Mesenchymal stem cell (in vitro differentiated cells and primary cell): ENCODE results near the gene GALNT18.
A peak's percentile ranks its signal among the peaks of the same experiment; 100 is the strongest.
"Not testable (repeated sequence)": the region's sequence is repeated elsewhere in the genome, so short reads cannot be mapped to it uniquely, and the experiment has no call there.

Source experiments
- DNase-seq: peaks from one replicate; pipeline ENCODE4 v3.0.0-alpha.2; 2013
- H2AFZ ChIP-seq: one replicate; pipeline ENCODE4 v1.6.1; 2013; ENCODE audit warnings: low read depth, mild to moderate bottlenecking, control low read depth, inconsistent platforms, low read length, moderate library complexity
- H2AK5ac ChIP-seq: 2 replicates; pipeline ENCODE4 v1.6.1; 2013; ENCODE audit warnings: low read length, moderate library complexity, mild to moderate bottlenecking, inconsistent platforms; ENCODE audit not compliant: severe bottlenecking
- H2BK120ac ChIP-seq: one replicate; pipeline ENCODE4 v1.6.1; 2013; ENCODE audit warnings: low read depth, mild to moderate bottlenecking, inconsistent platforms, low read length, moderate library complexity
- H2BK12ac ChIP-seq, 2 experiments: one replicate each; pipeline ENCODE4 v1.6.1; 2013; ENCODE audit warnings: inconsistent platforms in 2 of 2, low read length in 2 of 2, mild to moderate bottlenecking in 2 of 2, moderate library complexity in 2 of 2, control low read depth in 1 of 2
- H2BK15ac ChIP-seq: one replicate; pipeline ENCODE4 v1.6.1; 2013; ENCODE audit warnings: mild to moderate bottlenecking, low read depth, inconsistent platforms; ENCODE audit not compliant: poor library complexity, severe bottlenecking
- H2BK5ac ChIP-seq: 2 replicates; pipeline ENCODE4 v1.6.1; 2013; ENCODE audit warnings: low read depth, mild to moderate bottlenecking, low read length, control low read depth, inconsistent platforms; ENCODE audit not compliant: poor library complexity, severe bottlenecking
- H3K14ac ChIP-seq, 2 experiments: one replicate each; pipeline ENCODE4 v1.6.1; 2013; ENCODE audit warnings: inconsistent platforms in 2 of 2, low read length in 2 of 2, control low read depth in 1 of 2, mild to moderate bottlenecking in 1 of 2, moderate library complexity in 1 of 2
- H3K18ac ChIP-seq, 2 experiments: one replicate each; pipeline ENCODE4 v1.6.1; 2013; ENCODE audit warnings: inconsistent platforms in 2 of 2, low read length in 2 of 2, control low read depth in 1 of 2, low read depth in 1 of 2, mild to moderate bottlenecking in 1 of 2
- H3K23ac ChIP-seq, 2 experiments: one replicate each; pipeline ENCODE4 v1.6.1; 2013; ENCODE audit warnings: inconsistent platforms in 2 of 2, low read length in 2 of 2, mild to moderate bottlenecking in 2 of 2, moderate library complexity in 2 of 2, control low read depth in 1 of 2
- H3K27ac ChIP-seq: 2 replicates; pipeline ENCODE4 v1.5.1; 2013; ENCODE audit warnings: mild to moderate bottlenecking, moderate library complexity, low read length, control low read depth, inconsistent platforms; ENCODE audit not compliant: poor library complexity, severe bottlenecking
- H3K27me3 ChIP-seq, 2 experiments: 2 replicates each; pipeline versions ENCODE4 v1.6.1 to v1.7.0; 2013; ENCODE audit warnings: low read length in 2 of 2, mild to moderate bottlenecking in 2 of 2, moderate library complexity in 2 of 2, control low read depth in 1 of 2, inconsistent platforms in 1 of 2; ENCODE audit not compliant: control insufficient read depth in 1 of 2, insufficient read depth in 1 of 2
- H3K36me3 ChIP-seq, 2 experiments: 2 replicates each; pipeline versions ENCODE4 v1.6.1 to v1.7.0; 2013; ENCODE audit warnings: low read length in 2 of 2, control low read depth in 1 of 2, inconsistent platforms in 1 of 2, low read depth in 1 of 2, mild to moderate bottlenecking in 1 of 2; ENCODE audit not compliant: insufficient read depth in 2 of 2, control insufficient read depth in 1 of 2
- H3K4ac ChIP-seq, 2 experiments: one replicate each; pipeline ENCODE4 v1.6.1; 2013; ENCODE audit warnings: inconsistent platforms in 2 of 2, low read length in 2 of 2, mild to moderate bottlenecking in 2 of 2, moderate library complexity in 2 of 2, control low read depth in 1 of 2, low read depth in 1 of 2
- H3K4me1 ChIP-seq: 2 replicates; pipeline ENCODE4 v1.6.1; 2013; ENCODE audit warnings: low read depth, low read length, control low read depth; ENCODE audit not compliant: control insufficient read depth, insufficient read depth
- H3K4me2 ChIP-seq: 2 replicates; pipeline ENCODE4 v1.6.1; 2013; ENCODE audit warnings: low read length, mild to moderate bottlenecking, inconsistent platforms; ENCODE audit not compliant: poor library complexity, severe bottlenecking
- H3K4me3 ChIP-seq, 2 experiments: 2 replicates each; pipeline versions ENCODE4 v1.5.1 to v1.7.0; 2013; ENCODE audit warnings: low read length in 2 of 2, mild to moderate bottlenecking in 2 of 2, control low read depth in 1 of 2, low read depth in 1 of 2; ENCODE audit not compliant: insufficient read depth in 1 of 2
- H3K79me1 ChIP-seq: replicated peaks from 2 replicates; pipeline ENCODE4 v1.6.1; 2013; ENCODE audit warnings: mild to moderate bottlenecking, control low read depth, low read length, inconsistent platforms; ENCODE audit not compliant: poor library complexity, severe bottlenecking
- H3K9ac ChIP-seq: 2 replicates; pipeline ENCODE4 v1.7.0; 2013; ENCODE audit warnings: mild to moderate bottlenecking, low read length, moderate library complexity
- H3K9me3 ChIP-seq: 2 replicates; pipeline ENCODE4 v1.7.0; 2013; ENCODE audit warnings: mild to moderate bottlenecking, low read length; ENCODE audit not compliant: control insufficient read depth
- H4K8ac ChIP-seq: one replicate; pipeline ENCODE4 v1.6.1; 2013; ENCODE audit warnings: inconsistent platforms, mild to moderate bottlenecking, low read length, moderate library complexity
- H4K91ac ChIP-seq: one replicate; pipeline ENCODE4 v1.6.1; 2013; ENCODE audit warnings: mild to moderate bottlenecking, low read length, inconsistent platforms
- WGBS: methylation state at CpG from one replicate; pipeline ENCODE4 v1.1.7; 2013; ENCODE audit warnings: mixed read lengths; 5-methylcytosine and 5-hydroxymethylcytosine counted together

Gene GALNT18

DNA sequence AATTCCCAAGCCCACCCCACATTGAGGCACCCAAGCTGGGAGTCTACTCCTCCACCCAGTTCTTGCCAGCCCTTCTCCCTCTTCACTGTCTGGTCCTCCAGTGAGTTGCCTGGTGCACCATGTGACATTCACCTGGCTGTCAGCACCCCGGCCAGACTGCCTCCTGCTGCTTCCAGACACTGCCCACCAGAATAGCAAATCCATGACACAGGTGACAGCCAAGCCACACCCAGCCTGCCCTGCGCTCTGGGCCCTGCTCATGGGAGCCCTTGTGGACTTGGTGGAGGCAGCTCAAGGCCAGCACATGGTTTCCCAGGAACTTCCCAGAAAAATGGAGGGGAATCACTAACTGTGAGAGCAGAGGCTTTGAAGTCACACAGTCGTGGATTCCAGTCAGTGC, 172.5 kb downstream of the GALNT18 start:
- Histone ChIP-seq H3K27me3 (peaks cover 17 to 52% of the 10 kb centered on the region in 2 experiments), H2BK15ac (no peak overlapping the region), H2BK5ac (no peak overlapping the region), H2AK5ac (no peak overlapping the region), H3K4me2 (no peak overlapping the region), H3K4ac (no peak overlapping the region), H2BK12ac (no peak overlapping the region), H2AFZ (no peak overlapping the region), H2BK120ac (no peak overlapping the region), H4K91ac (no peak overlapping the region), H3K36me3 (no peaks in the 10 kb centered on the region), H3K9ac (no peak overlapping the region), H3K27ac (no peak overlapping the region), H3K9me3 (no peaks in the 10 kb centered on the region), H3K23ac (no peak overlapping the region), H3K79me1 (no peaks in the 10 kb centered on the region), H4K8ac (no peak overlapping the region), H3K14ac (no peak overlapping the region), H3K4me3 (no peak overlapping the region), H3K4me1 (peaks cover 5% of the 10 kb centered on the region), H3K18ac (peak overlapping the region in 1 of 2 experiments; percentile 6)
- no peak for DNase-seq
- 93% methylated on average over 3 of the region's 3 CpGs for WGBS

DNA sequence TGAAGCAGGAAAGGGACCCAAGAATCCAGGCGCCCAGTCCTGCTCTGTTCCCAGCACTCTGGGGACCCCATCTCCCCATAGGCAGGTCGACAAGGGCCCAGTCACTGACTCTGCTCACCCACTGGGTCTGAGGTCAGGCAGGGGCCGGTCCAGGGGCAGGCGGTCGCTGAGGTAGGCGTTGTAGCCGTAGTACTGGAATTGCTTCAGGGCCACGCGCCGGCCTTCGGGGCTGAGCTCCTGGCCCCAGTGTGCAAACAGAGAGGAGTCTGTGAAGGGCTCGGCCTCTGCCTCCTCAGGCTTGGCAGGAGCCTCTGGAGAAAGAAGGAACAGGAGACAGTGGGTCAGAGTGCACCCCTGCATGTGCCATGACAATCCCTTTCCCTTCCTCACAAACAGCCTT, 173.2 kb downstream of the GALNT18 start:
- Histone ChIP-seq H2BK15ac (no peak overlapping the region), H2BK12ac (no peak overlapping the region), H3K23ac (no peak overlapping the region), H3K4ac (no peak overlapping the region), H3K4me3 (no peak overlapping the region), H2BK5ac (no peak overlapping the region), H3K18ac (no peak overlapping the region), H3K36me3 (no peaks in the 10 kb centered on the region), H3K14ac (no peak overlapping the region), H3K27me3 (peaks cover 11 to 46% of the 10 kb centered on the region in 2 experiments), H4K91ac (no peak overlapping the region), H3K4me1 (peaks cover 9% of the 10 kb centered on the region), H4K8ac (no peak overlapping the region), H2AFZ (no peak overlapping the region), H3K4me2 (no peak overlapping the region), H3K79me1 (no peaks in the 10 kb centered on the region), H2BK120ac (no peak overlapping the region), H2AK5ac (no peak overlapping the region), H3K27ac (no peak overlapping the region), H3K9me3 (no peaks in the 10 kb centered on the region), H3K9ac (no peak overlapping the region)
- DNase-seq, result no peak
- 94% methylated on average over 11 of the region's 12 CpGs for WGBS

DNA sequence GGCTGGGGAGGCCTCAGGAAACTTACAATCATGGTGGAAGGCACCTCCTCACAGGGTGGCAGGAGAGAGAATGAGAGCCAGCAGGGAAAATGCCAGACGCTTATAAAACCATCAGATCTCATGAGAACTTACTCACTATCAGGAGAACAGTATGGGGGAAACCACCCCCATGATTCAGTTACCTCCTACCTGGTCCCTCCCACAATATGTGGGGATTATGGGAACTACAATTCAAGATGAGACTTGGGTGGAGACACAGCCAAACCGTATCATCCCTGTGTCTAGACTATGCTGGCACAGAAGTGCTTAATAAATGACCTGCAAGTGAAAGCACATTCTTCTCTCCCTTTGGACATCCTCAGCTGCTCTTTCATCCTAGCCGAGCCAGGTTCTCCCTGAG, 174.2 kb downstream of the GALNT18 start:
- DNase-seq, H2BK12ac ChIP-seq, H3K27ac ChIP-seq, H3K14ac ChIP-seq, H3K23ac ChIP-seq, H4K8ac ChIP-seq, H2BK15ac ChIP-seq, H3K9ac ChIP-seq, H2BK120ac ChIP-seq, H3K4me3 ChIP-seq, H2AK5ac ChIP-seq, H4K91ac ChIP-seq, H2AFZ ChIP-seq, H3K4ac ChIP-seq, H3K36me3 ChIP-seq, H3K18ac ChIP-seq, H3K79me1 ChIP-seq, H3K9me3 ChIP-seq, H3K4me1 ChIP-seq, H3K4me2 ChIP-seq, H2BK5ac ChIP-seq: not testable (repeated sequence)
- H3K27me3 ChIP-seq, result peaks cover 7 to 41% of the 10 kb centered on the region in 2 experiments
- WGBS, result 87% methylated on average over 2 of the region's 3 CpGs

DNA sequence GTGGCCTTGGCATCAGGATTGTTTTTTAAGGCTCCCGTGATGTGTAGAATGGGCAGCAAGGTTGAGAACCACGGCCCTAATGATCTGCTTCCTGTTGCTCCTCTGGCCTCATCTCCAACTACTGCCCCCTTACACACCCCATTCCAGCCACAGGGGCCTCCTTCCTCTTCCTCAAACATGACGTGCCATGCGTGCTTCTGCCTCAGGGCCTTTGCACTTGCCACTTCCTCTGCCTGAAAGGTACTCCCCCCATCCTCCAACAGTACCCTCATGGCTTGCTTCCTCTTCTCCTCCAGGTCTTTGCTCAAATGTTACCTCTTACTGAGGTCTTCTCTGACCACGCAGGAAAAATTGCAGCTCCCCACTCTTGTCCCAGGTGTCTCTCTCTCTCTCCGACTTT, 174.8 kb downstream of the GALNT18 start:
- Histone ChIP-seq H3K4me1 (peaks cover 9% of the 10 kb centered on the region), H2AFZ (no peak overlapping the region), H3K4me3 (no peak overlapping the region), H3K4ac (no peak overlapping the region), H2BK120ac (no peak overlapping the region), H3K36me3 (no peaks in the 10 kb centered on the region), H2BK5ac (no peak overlapping the region), H2BK15ac (no peak overlapping the region), H2BK12ac (no peak overlapping the region), H4K8ac (no peak overlapping the region), H3K79me1 (no peaks in the 10 kb centered on the region), H3K27ac (no peak overlapping the region), H3K18ac (no peak overlapping the region), H3K9me3 (no peaks in the 10 kb centered on the region), H3K27me3 (peaks cover 7 to 45% of the 10 kb centered on the region in 2 experiments), H3K14ac (peak overlapping the region in 1 of 2 experiments; percentile 53), H3K23ac (no peak overlapping the region), H4K91ac (no peak overlapping the region), H3K9ac (no peak overlapping the region), H2AK5ac (no peak overlapping the region), H3K4me2 (no peak overlapping the region)
- WGBS, result 85% methylated on average over 6 of the region's 6 CpGs
- no peak for DNase-seq
